H7 (cell line): Measurements from ENCODE around the gene GOLGA6B. TPM values are rescaled to one million over a fixed set of nuclear protein-coding genes. Genes with fewer than 3 reads are reported as not detected.
"Not testable (repeated sequence)": the region's sequence is repeated elsewhere in the genome, so short reads cannot be mapped to it uniquely, and the experiment has no call there.

Experiments used
- DNase-seq: peaks from one replicate; pipeline ENCODE4 v3.0.0; 2012
- H3K27me3 ChIP-seq: 2 replicates; pipeline ENCODE4 v1.6.0; 2011; ENCODE audit warnings: mild to moderate bottlenecking, low read length; ENCODE audit not compliant: control insufficient read depth, insufficient read depth
- H3K36me3 ChIP-seq: replicated peaks from 2 replicates; pipeline ENCODE4 v1.5.1; 2011; ENCODE audit warnings: low read length; ENCODE audit not compliant: control insufficient read depth, insufficient read depth
- H3K4me3 ChIP-seq: 2 replicates; pipeline ENCODE4 v1.5.1; 2011; ENCODE audit warnings: low read depth, mild to moderate bottlenecking, control low read depth, low read length, moderate library complexity; ENCODE audit not compliant: insufficient read depth
- total RNA-seq: library from RNA; depleted of rRNA; stranded (reverse); fragments of >200 nt; shearing (Covaris generic); gene quantifications from 2 replicates; pipeline ENCODE4 v1.2.3, GENCODE V29; 2014; rRNA removed

Gene GOLGA6B
- total RNA-seq, 1 experiment from 2014 or later: 0.59 TPM

DNA sequence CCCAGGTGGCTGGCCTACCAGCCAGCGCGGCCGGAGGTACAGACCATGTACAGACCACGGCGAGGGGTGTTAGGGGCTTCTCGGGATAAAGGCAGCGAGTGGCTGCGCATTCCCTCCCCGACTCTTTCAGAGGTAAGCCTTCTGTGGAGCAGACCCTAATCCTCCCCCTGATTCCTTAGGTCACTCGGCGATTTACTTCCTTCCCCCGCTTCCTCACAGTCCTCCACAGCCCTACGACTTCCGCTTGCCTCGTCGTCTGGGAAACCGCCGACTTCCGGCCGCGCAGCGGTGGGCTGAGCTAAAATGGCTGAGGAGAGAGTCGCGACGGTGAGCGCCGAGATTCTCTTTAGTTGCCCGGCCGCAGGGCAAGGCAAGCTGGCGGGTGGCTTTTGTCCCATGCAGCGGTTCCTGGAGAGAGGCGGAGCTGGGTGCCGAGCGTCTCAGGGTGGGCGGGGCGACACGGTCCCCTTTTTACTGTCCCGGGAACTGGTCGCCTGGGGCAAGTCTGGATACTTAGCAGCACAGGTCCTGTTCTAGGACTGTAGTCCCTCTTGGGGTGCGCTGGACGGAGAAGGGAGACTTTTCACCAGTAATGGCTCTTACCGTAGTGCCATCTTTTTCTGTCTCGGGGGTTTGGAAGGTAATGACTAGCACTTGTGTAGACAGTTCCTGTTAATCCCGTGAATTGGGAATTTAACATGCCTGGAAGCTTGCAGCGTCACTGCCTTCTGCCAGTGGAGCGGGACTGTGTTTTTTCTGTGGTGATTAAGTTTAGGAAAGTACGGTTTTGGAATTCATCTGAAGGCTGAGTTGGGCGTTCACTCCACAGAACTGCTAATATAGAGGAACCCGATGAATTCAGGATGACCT lies 31.7 kb downstream of the GOLGA6B start, which contains the start of the genes BBS4 and HIGD2B:
BBS4 (plus strand) TSS at position 283 of the 870 bp plus-strand sequence; CDS start at position 304, 21 bp downstream.
HIGD2B (minus strand) TSS at position 258 of the 870 bp plus-strand sequence. CDS start 9,808 bp downstream, outside the sequence.
- no peaks in the 10 kb centered on the region for H3K27me3 ChIP-seq
- H3K4me3 ChIP-seq: peak within 1 kb of the TSS; percentile 56
- no peaks in the 10 kb centered on the region for H3K36me3 ChIP-seq
- peak; percentile 87 for DNase-seq

DNA sequence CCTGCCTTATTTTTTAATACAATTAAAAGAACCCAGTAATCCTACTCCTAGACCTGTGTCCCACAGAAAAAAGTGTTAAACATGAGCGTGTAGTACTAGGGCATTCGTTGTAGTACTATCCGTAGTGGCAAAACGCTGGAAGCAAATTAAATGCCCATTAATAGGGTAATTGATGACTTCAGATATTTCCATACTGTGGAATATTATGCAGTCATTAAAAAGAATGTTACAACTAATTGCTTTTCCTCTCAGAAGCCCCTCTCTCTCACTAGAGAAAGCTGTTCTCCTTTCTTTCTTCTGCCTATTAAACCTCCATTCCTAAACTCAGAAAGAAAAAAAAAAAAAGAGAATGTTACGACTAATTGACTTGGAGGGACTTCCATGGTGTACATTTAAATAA lies 34.2 kb downstream of the GOLGA6B start:
- no peaks in the 10 kb centered on the region for H3K36me3 ChIP-seq
- H3K27me3 ChIP-seq: no peaks in the 10 kb centered on the region
- no peak overlapping the region for H3K4me3 ChIP-seq
- DNase-seq: no peak

DNA sequence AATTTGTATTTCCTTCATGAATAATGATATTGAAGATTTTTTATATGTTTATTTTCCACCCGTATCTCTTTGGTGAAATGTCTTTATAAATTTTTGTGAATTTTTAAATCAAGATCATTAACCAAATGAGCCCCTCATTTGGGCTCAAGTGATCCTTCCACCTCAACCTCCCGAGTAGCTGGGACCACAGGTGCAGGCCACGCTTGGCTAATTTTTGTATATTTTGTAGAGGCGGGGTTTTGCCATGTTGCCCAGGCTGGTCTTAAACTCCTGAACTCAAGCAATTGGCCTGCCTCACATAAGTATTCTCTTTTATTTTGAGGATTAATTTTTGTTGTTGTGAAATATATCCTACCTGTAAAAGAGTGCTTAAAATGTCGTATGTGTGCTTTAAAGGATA lies 36.4 kb downstream of the GOLGA6B start:
- DNase-seq: no peak
- Histone ChIP-seq H3K27me3 (no peaks in the 10 kb centered on the region), H3K36me3 (no peaks in the 10 kb centered on the region), H3K4me3 (no peak overlapping the region)

DNA sequence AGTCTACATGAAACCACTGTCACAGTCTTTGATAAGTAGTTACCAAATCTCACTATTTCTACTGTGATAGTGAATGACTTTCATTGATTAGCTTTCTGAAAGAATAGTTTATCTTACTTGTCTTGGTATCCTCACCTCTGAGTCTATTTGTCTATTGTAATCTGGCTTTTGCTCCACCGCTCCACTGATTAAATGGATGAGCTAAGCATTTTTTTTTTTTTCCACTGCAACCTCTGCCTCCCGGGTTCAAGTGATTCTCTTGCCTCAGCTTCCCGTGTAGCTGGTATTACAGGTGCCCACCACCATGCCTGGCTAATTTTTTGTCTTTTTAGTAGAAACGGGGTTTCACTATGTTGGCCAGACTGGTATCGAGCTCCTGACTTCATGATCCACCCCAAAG lies 44.4 kb downstream of the GOLGA6B start:
- Histone ChIP-seq H3K27me3 (no peaks in the 10 kb centered on the region), H3K4me3 (no peak overlapping the region), H3K36me3 (no peaks in the 10 kb centered on the region)
- no peak for DNase-seq

DNA sequence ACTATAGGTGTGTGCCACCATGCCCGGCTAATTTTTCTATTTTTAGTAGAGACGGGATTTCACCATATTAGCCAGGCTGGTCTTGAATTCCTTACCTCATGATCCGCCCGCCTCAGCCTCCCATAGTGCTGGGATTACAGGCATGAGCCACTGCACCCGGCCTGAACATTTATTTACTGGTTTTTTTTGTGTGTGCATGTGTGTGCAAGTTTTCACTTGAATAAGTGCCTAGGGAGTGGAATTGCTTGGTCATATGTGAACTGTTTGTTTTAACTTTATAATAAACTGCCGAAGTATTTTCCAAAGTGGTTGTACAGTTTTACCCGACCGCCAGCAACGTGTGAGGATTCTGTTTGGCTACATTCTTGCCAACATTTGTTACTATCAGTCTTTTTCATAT lies 45.6 kb downstream of the GOLGA6B start:
- H3K4me3 ChIP-seq: no peak overlapping the region
- DNase-seq: no peak
- no peaks in the 10 kb centered on the region for H3K27me3 ChIP-seq
- H3K36me3 ChIP-seq: no peaks in the 10 kb centered on the region

DNA sequence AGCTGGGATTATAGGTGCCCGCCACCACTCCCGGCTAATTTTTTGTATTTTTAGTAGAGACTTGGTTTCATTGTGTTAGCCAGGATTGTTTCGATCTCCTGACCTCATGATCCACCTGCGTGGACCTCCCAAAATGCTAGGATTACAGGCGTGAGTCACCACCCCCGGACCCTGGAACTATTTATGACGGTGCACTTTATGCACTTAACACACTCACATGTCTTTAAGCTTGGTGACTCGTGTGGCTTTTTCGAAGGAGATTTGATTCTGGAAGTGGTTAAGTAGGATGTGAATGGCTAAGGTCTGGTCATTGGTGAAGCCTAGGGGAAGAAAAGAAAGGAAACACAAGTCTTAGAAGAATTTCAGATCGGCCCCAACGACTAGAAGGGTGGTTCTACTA lies 51.8 kb downstream of the GOLGA6B start:
- Histone ChIP-seq H3K36me3 (no peaks in the 10 kb centered on the region), H3K4me3 (no peak overlapping the region)
- no peak for DNase-seq

DNA sequence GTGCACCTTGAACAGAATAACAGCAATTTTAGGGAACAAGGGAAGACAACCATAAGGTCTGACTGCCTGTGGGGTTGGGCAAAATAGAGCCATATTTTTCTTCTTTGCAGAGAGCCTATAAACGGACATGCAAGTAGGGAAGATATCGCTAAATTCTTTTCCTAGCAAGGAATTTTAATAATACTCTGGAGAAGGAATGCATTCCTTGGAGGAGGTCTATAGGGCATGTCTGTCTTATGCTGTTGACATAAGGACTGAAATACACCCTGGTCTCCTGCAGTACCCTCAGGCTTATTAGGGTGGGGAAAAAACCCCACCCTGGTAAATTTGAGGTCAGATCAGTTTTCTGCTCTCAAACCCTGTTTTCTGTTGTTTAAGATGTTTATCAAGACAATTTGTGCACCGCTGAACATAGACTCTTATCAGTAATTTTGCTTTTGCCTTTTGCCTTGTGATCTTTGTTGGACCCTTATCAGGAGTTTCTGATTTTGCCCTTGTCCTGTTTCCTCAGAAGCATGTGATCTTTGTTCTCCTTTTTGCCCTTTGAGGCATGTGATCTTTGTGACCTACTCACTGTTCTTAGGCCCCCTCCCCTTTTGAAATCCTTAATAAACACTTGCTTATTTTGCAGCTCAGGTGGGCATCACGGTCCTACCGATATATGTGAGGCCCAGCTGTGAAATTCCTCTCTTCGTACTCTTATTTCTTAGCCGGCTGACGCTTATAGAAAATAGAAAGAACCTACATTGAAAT lies 54.2 kb downstream of the GOLGA6B start:
- H3K27me3 ChIP-seq, H3K36me3 ChIP-seq, DNase-seq, H3K4me3 ChIP-seq: not testable (repeated sequence)

More for the DNA sequence above, 51.8 kb downstream of the GOLGA6B start:
- no peaks in the 10 kb centered on the region for H3K27me3 ChIP-seq

Other genes starting within 250 kb of the GOLGA6B start
- 60.5 and 68.8 TPM in 2 replicates for gene ARIH1, start 180.4 kb upstream of the GOLGA6B start, total RNA-seq
- 0.17 and 0.30 TPM in 2 replicates for gene HIGD2B, start 31.5 kb downstream of the GOLGA6B start, total RNA-seq
- gene BBS4, start 31.5 kb downstream of the GOLGA6B start, total RNA-seq: 55.1 and 69.1 TPM in 2 replicates
- gene ADPGK, start 129.1 kb downstream of the GOLGA6B start, total RNA-seq: 45.5 and 45.7 TPM in 2 replicates